Stimulated activated CD8-positive, alpha-beta memory T cell treated with anti-CD3 and anti-CD28 coated beads, Interleukin-7, amount 100 ng/mL, for 1 hour (primary cell): ENCODE results near the gene GAS6.
"Not testable (repeated sequence)": the region's sequence is repeated elsewhere in the genome, so short reads cannot be mapped to it uniquely, and the experiment has no call there.

ENCODE experiments used
- DNase-seq, 2 donors: peaks; one replicate each; pipeline ENCODE4 v3.0.0-alpha.2; 2020; ENCODE audit warnings: low read depth in 2 of 2

The GAS6 gene

GRCh38 chr13:113837560-113838355 lies 26.1 kb downstream of the GAS6 start:
- no peak for DNase-seq

DNA sequence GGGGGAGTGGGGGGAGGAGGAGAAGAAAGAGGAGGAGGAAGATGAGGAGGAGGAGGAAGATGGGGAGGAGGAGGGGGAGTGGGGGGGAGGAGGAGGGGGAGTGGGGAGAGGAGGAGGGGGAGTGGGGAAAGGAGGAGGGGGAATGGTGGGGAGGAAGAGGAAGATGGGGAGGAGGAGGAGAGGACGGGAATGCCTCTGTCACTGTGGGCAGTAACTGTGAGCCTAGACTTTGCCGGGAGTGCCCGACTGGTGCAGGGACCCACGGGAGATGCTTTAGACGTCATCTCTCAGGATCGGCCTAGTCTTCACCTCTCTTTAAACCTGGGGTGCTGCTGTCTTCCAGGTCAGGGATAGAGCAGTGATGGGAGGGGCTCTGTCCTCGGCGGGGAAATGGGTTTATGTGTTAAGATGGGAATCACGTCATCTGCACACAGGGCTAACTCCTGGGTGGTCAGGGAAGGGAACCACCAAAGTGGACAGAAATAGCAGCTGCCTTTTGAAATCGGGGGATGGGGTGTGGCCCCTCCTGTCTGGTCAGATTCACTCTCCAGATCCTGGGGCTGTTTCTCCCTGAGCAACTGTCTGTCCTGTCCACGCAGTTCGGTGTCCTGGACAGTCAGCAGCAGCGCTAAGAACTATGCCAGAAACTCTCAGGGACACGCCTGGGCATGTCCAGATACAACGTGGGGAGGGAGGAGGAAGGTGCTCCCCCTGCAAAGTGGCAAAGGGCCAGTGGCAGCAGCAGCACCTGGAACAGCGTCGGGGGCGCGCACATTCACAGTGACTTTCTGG lies 26.9 kb downstream of the GAS6 start:
- DNase-seq = no peak

DNA sequence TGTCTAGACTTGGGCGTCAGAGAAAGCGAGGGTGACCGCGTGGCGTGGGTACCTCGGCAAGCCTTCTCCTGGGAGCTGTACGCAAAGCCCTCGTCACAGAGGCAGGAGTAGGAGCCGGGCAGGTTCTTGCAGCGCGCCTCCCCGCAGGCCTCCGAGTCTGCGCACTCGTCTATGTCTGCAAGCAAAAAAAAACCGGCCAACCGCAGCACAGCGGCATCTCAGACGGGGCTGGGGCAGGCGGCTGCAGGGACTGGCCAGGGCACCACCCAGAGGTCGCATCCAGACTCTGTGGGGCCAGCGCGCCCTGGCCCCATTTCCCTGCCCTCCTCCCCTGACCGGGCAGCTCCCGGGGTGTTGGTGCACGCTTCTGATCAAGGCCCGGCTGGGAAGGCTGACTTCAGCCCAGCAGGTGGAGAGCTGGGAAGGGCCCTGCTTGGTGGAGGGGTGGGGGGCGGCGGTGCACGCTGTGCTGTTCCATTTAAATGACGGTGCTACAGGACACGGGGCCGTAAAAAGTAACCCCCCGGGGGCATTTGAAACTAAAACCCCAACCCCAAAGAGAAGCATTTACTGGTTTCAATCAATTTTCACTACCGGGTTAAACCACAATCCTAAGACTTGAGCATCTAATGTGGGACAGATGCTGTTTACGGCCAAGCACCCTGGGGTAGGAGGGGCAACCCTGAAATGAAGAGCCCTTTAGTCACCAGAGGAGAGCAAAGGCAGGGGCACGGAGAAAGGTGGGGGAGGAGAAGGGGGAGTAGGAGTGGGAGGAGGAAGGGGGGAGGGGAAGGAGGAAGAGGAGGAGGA lies 28.2 kb downstream of the GAS6 start:
- no peak for DNase-seq

DNA sequence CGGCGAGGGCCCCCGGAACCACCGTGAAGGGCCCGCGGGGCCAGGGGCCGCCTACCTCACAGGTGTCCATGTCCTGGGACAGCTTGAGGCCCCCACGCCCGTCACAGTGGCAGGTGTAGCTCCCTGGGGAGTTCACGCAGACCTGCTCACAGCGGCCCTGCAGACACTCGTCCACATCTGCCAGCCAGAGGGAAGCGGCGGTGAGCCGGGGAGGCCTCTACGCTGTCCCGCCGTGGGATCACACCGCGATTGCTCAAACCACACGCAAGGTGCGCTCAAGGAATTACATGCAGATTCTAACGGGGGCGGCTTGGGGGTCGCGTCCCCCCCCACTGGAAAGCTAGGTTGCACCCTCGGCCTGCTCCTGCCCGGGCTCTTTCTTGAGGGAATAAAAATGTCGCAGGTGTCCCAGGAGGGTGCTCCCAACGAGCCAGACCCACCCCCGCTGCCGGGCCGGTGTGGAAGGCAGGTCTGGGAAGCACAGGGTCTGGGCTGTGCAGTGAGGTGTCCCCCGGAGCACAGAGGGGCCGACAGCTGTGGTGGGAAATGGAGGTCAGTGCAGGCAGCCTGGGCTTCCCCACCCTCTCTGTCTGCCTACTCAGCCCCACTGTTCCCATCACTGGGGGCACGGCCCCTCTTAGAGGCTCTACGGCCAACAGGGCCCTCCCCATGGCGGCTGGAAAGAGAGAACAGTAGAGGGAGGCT lies 29.2 kb downstream of the GAS6 start:
- no peak for DNase-seq

DNA sequence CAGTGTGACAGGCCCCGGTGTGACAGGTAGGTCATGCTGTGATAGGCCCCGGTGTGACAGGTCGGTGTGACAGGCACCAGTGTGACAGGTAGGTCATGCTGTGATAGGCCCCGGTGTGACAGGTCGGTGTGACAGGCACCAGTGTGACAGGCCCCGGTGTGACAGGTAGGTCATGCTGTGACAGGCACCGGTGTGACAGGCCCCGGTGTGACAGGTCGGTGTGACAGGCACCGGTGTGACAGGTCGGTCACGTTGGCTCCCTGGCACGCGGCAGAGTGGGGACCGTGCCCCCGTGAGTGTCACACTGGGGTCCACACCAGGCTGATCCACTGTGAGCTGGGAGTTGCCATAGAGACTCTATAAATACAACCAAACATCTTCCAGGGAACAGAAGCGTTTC lies 29.9 kb downstream of the GAS6 start:
- DNase-seq = not testable (repeated sequence)

GRCh38 chr13:113833111-113833830 lies 30.6 kb downstream of the GAS6 start:
- DNase-seq = no peak

DNA sequence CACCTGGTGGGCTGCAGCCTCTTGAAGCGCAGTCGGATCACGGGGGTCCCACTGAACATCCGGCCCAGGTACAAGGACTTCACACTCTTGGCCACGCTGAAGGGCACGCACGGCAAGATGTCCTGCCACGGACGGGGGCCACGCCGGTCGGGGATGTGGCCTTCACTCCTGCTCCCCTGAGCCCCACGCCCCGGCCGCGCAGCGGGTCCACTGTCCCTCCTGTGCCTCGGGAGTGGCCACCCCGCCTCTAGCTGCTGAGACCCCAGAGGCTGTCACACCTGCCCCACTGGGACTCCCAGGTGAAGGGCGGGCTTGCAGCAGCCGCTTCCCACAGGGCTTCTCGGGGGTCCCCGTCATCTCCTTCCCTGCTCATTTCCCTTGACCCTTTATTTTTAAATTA lies 31.2 kb downstream of the GAS6 start:
- DNase-seq = no peak

GRCh38 chr13:113832205-113832604 lies 31.7 kb downstream of the GAS6 start:
- DNase-seq = no peak

GRCh38 chr13:113831061-113831460 lies 32.8 kb downstream of the GAS6 start:
- DNase-seq = no peak

DNA sequence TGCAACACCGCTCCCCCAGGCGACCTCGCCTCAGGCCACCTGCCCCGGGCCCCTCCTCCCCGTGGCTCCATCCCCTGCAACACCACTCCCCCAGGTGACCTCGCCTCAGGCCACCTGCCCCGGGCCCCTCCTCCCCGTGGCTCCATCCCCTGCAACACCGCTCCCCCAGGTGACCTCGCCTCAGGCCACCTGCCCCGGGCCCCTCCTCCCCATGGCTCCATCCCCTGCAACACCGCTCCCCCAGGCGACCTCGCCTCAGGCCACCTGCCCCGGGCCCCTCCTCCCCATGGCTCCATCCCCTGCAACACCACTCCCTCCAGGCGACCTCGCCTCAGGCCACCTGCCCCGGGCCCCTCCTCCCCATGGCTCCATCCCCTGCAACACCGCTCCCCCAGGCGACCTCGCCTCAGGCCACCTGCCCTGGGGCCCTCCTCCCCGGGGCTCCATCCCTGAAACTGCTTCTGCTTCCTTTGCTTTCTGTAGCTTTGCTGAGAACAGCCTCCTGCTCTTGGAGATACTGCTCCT lies 33.4 kb downstream of the GAS6 start:
- DNase-seq = not testable (repeated sequence)

DNA sequence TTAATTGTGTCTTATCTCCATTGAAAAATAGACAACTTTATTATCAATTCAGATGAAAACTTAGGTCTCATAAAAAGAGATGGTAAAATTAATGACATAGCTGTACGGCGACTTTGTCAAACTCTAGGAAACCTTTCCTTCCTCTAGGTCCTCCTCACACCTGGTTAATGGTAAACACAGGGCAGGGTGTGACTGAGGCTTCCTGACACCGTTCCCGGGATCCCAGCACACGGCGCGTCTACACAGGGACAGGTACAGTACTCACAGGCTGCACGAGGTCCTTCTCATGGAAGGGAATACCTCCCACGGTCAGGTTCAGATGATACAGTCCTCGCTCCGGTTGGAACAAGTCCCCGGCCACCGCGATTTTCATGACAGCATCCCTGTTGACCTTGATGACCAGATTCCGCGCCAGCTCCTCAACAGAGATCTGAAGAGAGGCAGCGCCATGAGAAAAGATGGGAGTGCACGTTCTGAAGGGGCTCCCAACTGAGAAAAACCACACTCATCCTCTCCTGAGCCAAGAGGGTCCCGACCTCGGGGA lies 35.5 kb downstream of the GAS6 start:
- DNase-seq = no peak

DNA sequence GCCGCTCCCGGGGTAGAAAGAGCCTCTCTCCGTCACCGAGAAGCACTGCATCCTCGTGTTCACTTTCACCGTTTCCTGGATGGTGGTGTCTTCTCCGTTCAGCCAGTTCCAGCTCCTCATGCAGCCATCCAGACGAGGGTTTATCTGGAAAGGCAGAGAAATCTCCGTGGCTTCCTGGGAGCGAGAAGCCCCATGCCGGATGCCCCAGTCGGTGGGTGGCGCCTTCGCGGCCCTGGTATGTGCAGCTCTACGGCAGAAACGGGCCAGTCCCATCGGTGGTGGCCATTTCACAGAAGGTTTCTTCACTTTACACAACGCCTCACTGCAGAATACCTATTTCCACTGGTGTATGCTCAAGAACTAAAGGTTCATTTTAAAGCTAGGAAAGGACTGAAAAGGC lies 36.9 kb downstream of the GAS6 start:
- DNase-seq = no peak

DNA sequence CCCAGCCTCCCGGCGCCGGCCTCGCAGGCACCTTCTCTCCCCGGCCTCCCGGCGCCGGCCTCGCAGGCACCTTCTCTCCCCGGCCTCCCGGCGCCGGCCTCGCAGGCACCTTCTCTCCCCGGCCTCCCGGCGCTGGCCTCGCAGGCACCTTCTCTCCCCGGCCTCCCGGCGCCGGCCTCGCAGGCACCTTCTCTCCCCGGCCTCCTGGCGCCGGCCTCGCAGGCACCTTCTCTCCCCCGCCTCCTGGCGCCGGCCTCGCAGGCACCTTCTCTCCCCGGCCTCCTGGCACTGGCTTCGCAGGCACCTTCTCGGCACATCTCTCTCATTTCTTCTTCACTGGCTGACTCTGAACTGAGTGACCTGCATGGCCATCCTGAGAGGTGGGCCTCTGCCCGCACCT lies 37.4 kb downstream of the GAS6 start:
- DNase-seq = not testable (repeated sequence)

DNA sequence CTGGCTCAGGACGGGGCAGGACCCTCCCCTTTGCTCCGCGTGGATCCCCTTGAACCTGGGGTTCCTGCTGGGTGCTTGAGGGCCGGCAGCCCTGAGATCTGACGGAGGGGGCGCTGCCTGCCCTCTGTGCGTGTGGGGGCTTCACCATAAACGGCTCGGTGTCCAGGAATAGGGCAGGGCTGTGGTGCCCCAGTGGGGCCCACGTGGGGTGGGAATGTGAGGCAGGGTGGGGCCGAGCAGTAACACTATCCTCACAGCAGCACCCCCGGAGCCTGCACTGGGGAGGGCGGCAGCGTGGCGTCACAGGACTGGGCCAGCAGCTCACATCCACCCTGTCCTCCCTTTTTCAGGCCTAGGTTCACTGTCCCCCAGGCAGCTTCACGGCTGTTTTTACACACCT lies 38.0 kb downstream of the GAS6 start:
- no peak for DNase-seq

- no peak for DNase-seq
These were observed 40.1 kb downstream of the GAS6 start for GRCh38 chr13:113823771-113824170.

DNA sequence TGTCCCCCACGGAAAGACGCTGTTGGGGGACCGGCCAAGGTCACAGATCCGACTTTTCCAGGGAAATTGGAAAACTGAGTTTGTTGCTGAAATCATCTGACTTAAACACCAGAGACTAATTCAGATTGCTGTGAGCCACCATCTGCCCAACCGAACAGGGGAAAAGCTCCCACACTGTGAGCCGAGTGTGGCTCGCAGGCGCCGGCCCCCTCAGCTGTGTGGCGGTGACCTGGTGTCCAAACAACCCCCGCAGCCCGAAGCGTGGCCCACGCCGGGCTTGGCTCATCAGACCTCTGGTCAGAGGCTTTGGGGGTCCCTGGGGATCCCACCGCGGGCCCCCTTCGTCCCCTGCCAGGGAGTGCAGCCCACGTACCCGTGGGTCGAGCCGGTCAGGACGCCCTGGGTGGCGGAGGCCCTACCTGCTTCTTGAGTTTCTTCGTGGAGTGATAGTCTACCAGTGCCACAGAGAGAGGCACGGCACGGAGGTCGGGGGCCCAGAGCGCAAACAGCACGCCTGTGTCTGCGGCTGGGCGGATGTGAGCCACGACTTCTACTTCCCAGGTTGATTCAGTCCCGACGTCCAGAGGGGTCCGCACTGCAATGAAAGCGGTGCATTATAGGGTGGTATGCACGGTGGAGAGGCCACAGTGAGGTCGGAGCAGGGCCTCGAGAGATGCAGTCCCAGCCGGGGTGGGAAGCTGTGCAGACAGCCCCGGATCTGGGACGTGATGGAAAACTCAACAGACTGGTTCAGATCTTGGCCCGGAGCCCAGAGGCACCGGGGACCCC lies 40.7 kb downstream of the GAS6 start:
- no peak for DNase-seq

- DNase-seq = no peak
These were observed 41.6 kb downstream of the GAS6 start for GRCh38 chr13:113822266-113822665.

DNA sequence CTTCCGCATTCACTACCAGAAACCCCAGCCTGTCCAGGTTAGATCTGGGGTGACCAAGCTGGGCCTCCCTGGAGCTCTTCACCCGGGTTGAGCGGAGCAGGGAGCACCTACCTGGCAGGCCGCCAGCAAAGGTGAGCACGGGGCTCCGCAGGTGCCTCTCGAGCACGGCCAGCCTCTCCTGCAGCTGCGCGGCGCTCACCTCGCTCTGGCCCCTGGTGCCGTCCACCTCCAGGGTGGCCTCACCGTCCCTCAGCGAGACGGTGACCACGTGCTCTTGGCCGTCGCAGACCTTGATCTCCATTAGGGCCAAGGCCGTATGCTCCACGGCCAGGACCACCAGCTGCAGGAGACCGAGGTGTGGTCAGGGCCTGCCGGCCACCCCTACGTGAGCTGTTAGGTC lies 42.0 kb downstream of the GAS6 start:
- no peak for DNase-seq

GRCh38 chr13:113820813-113821651 lies 42.8 kb downstream of the GAS6 start:
- no peak for DNase-seq
